H1 (cell line): ENCODE results near the gene MADD. TPM values are rescaled to one million over a fixed set of nuclear protein-coding genes. Genes with fewer than 3 reads are reported as not detected.
A peak's percentile ranks its signal among the peaks of the same experiment; 100 is the strongest.

Experiments
- CTCF ChIA-PET: fragments of 300-600 bp; sonication (Branson Sonifier 250); formaldehyde crosslinking; loops from one replicate; lab custom pipeline; 2021; ENCODE audit not compliant: partially characterized antibody; lab: Charles Lee
- POLR2A ChIA-PET: fragments of 300-600 bp; sonication (Branson Sonifier 250); formaldehyde crosslinking; loops from one replicate; lab custom pipeline; 2021; ENCODE audit warnings: inconsistent platforms; ENCODE audit not compliant: partially characterized antibody; lab: Charles Lee
- DNase-seq, 2 experiments: peaks; one replicate each; pipeline versions ENCODE4 v3.0.0 to v3.0.0-alpha.2; 2010 to 2022; ENCODE audit warnings: low spot score in 2 of 2, low read depth in 1 of 2, mixed read lengths in 1 of 2
- FAIRE-seq: peaks from 2 replicates; lab custom pipeline; 2011; peaks lifted over from hg19 to GRCh38; lab: Jason Lieb, UNC
- H2AFZ ChIP-seq: 2 replicates; pipeline ENCODE4 v1.8.1; 2012; ENCODE audit warnings: low read length, inconsistent platforms
- H2AK5ac ChIP-seq: 2 replicates; pipeline ENCODE4 v1.6.1; 2013; ENCODE audit warnings: low read depth, low read length
- H2BK120ac ChIP-seq: replicated peaks from 2 replicates; pipeline ENCODE3; 2013; ENCODE audit warnings: low read depth, low read length, inconsistent platforms
- H2BK12ac ChIP-seq: 2 replicates; pipeline ENCODE4 v1.6.1; 2013; ENCODE audit warnings: low read depth, low read length
- H2BK15ac ChIP-seq: 2 replicates; pipeline ENCODE4 v1.6.1; 2013; ENCODE audit warnings: low read length
- H2BK20ac ChIP-seq: 2 replicates; pipeline ENCODE4 v1.6.1; 2013; ENCODE audit warnings: low read length
- H2BK5ac ChIP-seq: 2 replicates; pipeline ENCODE4 v1.6.1; 2013; ENCODE audit warnings: low read depth, low read length
- H3K14ac ChIP-seq: 2 replicates; pipeline ENCODE4 v1.6.1; 2013; ENCODE audit warnings: inconsistent platforms; ENCODE audit not compliant: insufficient read length
- H3K18ac ChIP-seq: 2 replicates; pipeline ENCODE4 v1.6.1; 2013; ENCODE audit warnings: low read length; ENCODE audit errors: extremely low read depth
- H3K23ac ChIP-seq: 2 replicates; pipeline ENCODE4 v1.6.1; 2013; ENCODE audit warnings: inconsistent platforms; ENCODE audit not compliant: insufficient read length
- H3K23me2 ChIP-seq: 2 replicates; pipeline ENCODE4 v1.6.1; 2013; ENCODE audit warnings: low read depth, low read length
- H3K27ac ChIP-seq: 2 replicates; pipeline ENCODE4 v1.6.1; 2011; ENCODE audit warnings: low read depth, low read length, inconsistent platforms
- H3K27me3 ChIP-seq, 4 experiments: replicated peaks in 1 of 4; 1 replicate in 1 of 4; 2 replicates in 3 of 4; pipeline versions ENCODE4 v1.6.1 to v1.8.1; 2011 to 2013; ENCODE audit warnings: low read length in 3 of 4, mild to moderate bottlenecking in 3 of 4, inconsistent platforms in 2 of 4, mixed read lengths in 2 of 4, moderate library complexity in 1 of 4; ENCODE audit not compliant: control insufficient read depth in 3 of 4, insufficient read depth in 3 of 4; ENCODE audit errors: extremely low read depth in 1 of 4
- H3K36me3 ChIP-seq, 4 experiments: 2 replicates each; pipeline versions ENCODE4 v1.6.1 to v1.8.1; 2011 to 2013; ENCODE audit warnings: mild to moderate bottlenecking in 4 of 4, low read length in 3 of 4, moderate library complexity in 2 of 4, control low read depth in 1 of 4, inconsistent platforms in 1 of 4; ENCODE audit not compliant: insufficient read depth in 4 of 4, control insufficient read depth in 2 of 4
- H3K4ac ChIP-seq: replicated peaks from 2 replicates; pipeline ENCODE3; 2013; ENCODE audit warnings: low read length, low read depth, mixed read lengths, inconsistent platforms; ENCODE audit not compliant: insufficient read length
- H3K4me1 ChIP-seq, 4 experiments: replicated peaks in 1 of 4; 1 replicate in 1 of 4; 2 replicates in 3 of 4; pipeline versions ENCODE4 v1.6.1 to v1.8.1; 2011 to 2013; ENCODE audit warnings: low read length in 3 of 4, inconsistent platforms in 2 of 4, mixed read lengths in 1 of 4; ENCODE audit not compliant: insufficient read depth in 4 of 4, control insufficient read depth in 3 of 4
- H3K4me2 ChIP-seq, 2 experiments: 2 replicates each; pipeline versions ENCODE4 v1.6.1 to v1.8.1; 2011 to 2013; ENCODE audit warnings: low read depth in 2 of 2, low read length in 2 of 2, control low read depth in 1 of 2, inconsistent platforms in 1 of 2, mild to moderate bottlenecking in 1 of 2; ENCODE audit not compliant: insufficient read depth in 1 of 2
- H3K4me3 ChIP-seq, 4 experiments: fragments of 200-600, 300-600 bp in 1 of 4; sonication (generic), shearing (Covaris generic), sonication (Bioruptor Twin) in 1 of 4; 2 replicates each; pipeline versions ENCODE4 v1.5.1 to v1.8.1; 2011 to 2016; ENCODE audit warnings: low read length in 4 of 4, low read depth in 3 of 4, control low read depth in 2 of 4, inconsistent platforms in 2 of 4, mild to moderate bottlenecking in 2 of 4, mixed read lengths in 1 of 4, moderate library complexity in 1 of 4; ENCODE audit not compliant: insufficient read depth in 2 of 4; ENCODE audit errors: extremely low read depth in 1 of 4
- H3K56ac ChIP-seq: replicated peaks from 2 replicates; pipeline ENCODE3; 2013; ENCODE audit warnings: low read depth, mild to moderate bottlenecking, mixed read lengths, low read length, inconsistent platforms; ENCODE audit not compliant: insufficient read length
- H3K79me1 ChIP-seq: 2 replicates; pipeline ENCODE4 v1.6.1; 2013; ENCODE audit warnings: low read depth, low read length, control low read depth
- H3K79me2 ChIP-seq, 2 experiments: 2 replicates each; pipeline versions ENCODE4 v1.6.1 to v1.8.1; 2012 to 2013; ENCODE audit warnings: low read length in 2 of 2, mild to moderate bottlenecking in 2 of 2, inconsistent platforms in 1 of 2; ENCODE audit not compliant: insufficient read depth in 2 of 2, control insufficient read depth in 1 of 2
- H3K9ac ChIP-seq, 4 experiments: replicated peaks in 1 of 4; 1 replicate in 1 of 4; 2 replicates in 3 of 4; pipeline versions ENCODE4 v1.6.1 to v1.8.1; 2011 to 2013; ENCODE audit warnings: low read depth in 3 of 4, low read length in 3 of 4, control low read depth in 2 of 4, mild to moderate bottlenecking in 2 of 4, moderate library complexity in 2 of 4, inconsistent platforms in 1 of 4; ENCODE audit errors: extremely low read depth in 1 of 4
- H3K9me3 ChIP-seq, 2 experiments: 2 replicates each; pipeline versions ENCODE4 v1.6.1 to v1.8.1; 2012 to 2013; ENCODE audit warnings: mild to moderate bottlenecking in 2 of 2, moderate library complexity in 2 of 2, control low read depth in 1 of 2, inconsistent platforms in 1 of 2, low read depth in 1 of 2, low read length in 1 of 2, mixed read lengths in 1 of 2; ENCODE audit not compliant: insufficient read depth in 2 of 2
- H4K20me1 ChIP-seq, 2 experiments: replicated peaks in 1 of 2; 2 replicates each; pipeline versions ENCODE3 to v1.8.1; 2011 to 2013; ENCODE audit warnings: inconsistent platforms in 2 of 2, low read length in 2 of 2, mild to moderate bottlenecking in 1 of 2; ENCODE audit not compliant: insufficient read depth in 2 of 2, control insufficient read depth in 1 of 2
- H4K5ac ChIP-seq: 2 replicates; pipeline ENCODE4 v1.6.1; 2013; ENCODE audit warnings: low read length, low read depth, mixed read lengths, inconsistent platforms; ENCODE audit not compliant: insufficient read length
- H4K8ac ChIP-seq: 2 replicates; pipeline ENCODE4 v1.8.0; 2013; ENCODE audit warnings: mild to moderate bottlenecking, moderate library complexity, low read length, inconsistent platforms; ENCODE audit not compliant: insufficient read depth; ENCODE audit errors: extremely low read depth
- H4K91ac ChIP-seq: replicated peaks from 2 replicates; pipeline ENCODE3; 2013; ENCODE audit warnings: low read length, mixed read lengths, inconsistent platforms; ENCODE audit not compliant: insufficient read length
- ATF2 ChIP-seq: IDR thresholded peaks from 2 replicates; pipeline ENCODE4 v1.6.1; 2012; ENCODE audit warnings: low read length, inconsistent platforms
- CEBPB ChIP-seq: IDR thresholded peaks from 2 replicates; pipeline ENCODE4 v1.6.1; 2012; ENCODE audit warnings: low read depth, low read length
- RAD21 ChIP-seq, 2 experiments: IDR thresholded peaks in 1 of 2; conservative IDR thresholded peaks in 1 of 2; 2 replicates each; pipeline ENCODE4 v1.6.1; 2011; ENCODE audit warnings: low read depth in 2 of 2, low read length in 2 of 2, improper control_type of control experiment in 1 of 2, inconsistent platforms in 1 of 2, mild to moderate bottlenecking in 1 of 2, moderate library complexity in 1 of 2
- RNF2 ChIP-seq: fragments of 200-900, 300-1000 bp; sonication (generic); IDR thresholded peaks from 2 replicates; pipeline ENCODE4 v1.7.1; 2016; ENCODE audit warnings: borderline replicate concordance, low read depth, mild to moderate bottlenecking, antibody characterized with exemption, low read length; ENCODE audit not compliant: poor library complexity, severe bottlenecking; ENCODE audit errors: missing control alignments
- SIN3A ChIP-seq, 2 experiments: IDR thresholded peaks in 1 of 2; conservative IDR thresholded peaks in 1 of 2; 2 replicates each; pipeline ENCODE4 v1.6.1; 2011 to 2012; ENCODE audit warnings: low read length in 2 of 2, improper control_type of control experiment in 1 of 2, low read depth in 1 of 2, mild to moderate bottlenecking in 1 of 2
- YY1 ChIP-seq: IDR thresholded peaks from 2 replicates; pipeline ENCODE4 v1.6.1; 2011; ENCODE audit warnings: low read depth, mild to moderate bottlenecking, low read length
- WGBS, 2 experiments: shearing (Covaris generic) in 1 of 2; methylation state at CpG; one replicate each; pipeline versions ENCODE4 v1.1.6 to v1.1.7; 2013 to 2015; ENCODE audit warnings: low lambda C conversion rate in 2 of 2, mixed read lengths in 2 of 2, inconsistent platforms in 1 of 2, low coverage in 1 of 2, missing lambda C conversion rate in 1 of 2; ENCODE audit not compliant: insufficient replicate concordance in 2 of 2, insufficient coverage in 1 of 2, insufficient read length in 1 of 2; ENCODE audit errors: extremely low coverage in 1 of 2, missing lambda C conversion rate in 1 of 2; 5-methylcytosine and 5-hydroxymethylcytosine counted together
- polyA plus RNA-seq, 7 experiments: library from polyadenylated mRNA; depleted of rRNA in 3 of 7; stranded (reverse) in 5 of 7; unstranded in 2 of 7; fragments of >200 nt in 5 of 7; fragments of 200-250 nt in 2 of 7; gene quantifications; 1 replicate in 5 of 7; 2 replicates in 1 of 7; 4 replicates in 1 of 7; pipeline versions ENCODE4 v1.2.1 to v1.2.3, GENCODE V29; 2011 to 2013; ENCODE audit warnings: missing spikeins in 2 of 7, mixed read lengths in 2 of 7
- total RNA-seq: library from RNA; stranded (reverse); fragmentation: NEBNext Ultra II Directional; extraction: Animal tissue kit (Norgen Biotek cat#: 25700); gene quantifications from 2 replicates; pipeline ENCODE4 v1.2.1, GENCODE V29; 2021

Gene MADD
- total and polyA plus RNA-seq, 2 of the 8 experiments (the other 6 are each of a cell fraction or from before 2014, with no cell fraction given), result 32.5 to 45.4 TPM

- Histone ChIP-seq H3K4me3 (no peak overlapping the region), H2BK20ac (no peak overlapping the region), H3K9me3 (no peaks in the 10 kb centered on the region), H4K20me1 (no peaks in the 10 kb centered on the region), H2BK5ac (no peak overlapping the region), H3K56ac (no peak overlapping the region), H3K4me2 (no peak overlapping the region), H3K14ac (no peak overlapping the region), H3K18ac (no peak overlapping the region), H4K8ac (peak overlapping the region; percentile 37; the same call in 1 of the 2 replicates), H3K36me3 (no peaks in the 10 kb centered on the region), H2AFZ (no peak overlapping the region), H3K4me1 (peaks cover 0 to 12% (median 5%) of the 10 kb centered on the region in 4 experiments; a peak in 6 of 7 replicates), H2BK15ac (no peak overlapping the region), H3K23me2 (no peaks in the 10 kb centered on the region), H3K79me2 (no peaks in the 10 kb centered on the region), H3K23ac (no peak overlapping the region), H3K4ac (no peak overlapping the region), H3K9ac (no peak overlapping the region), H3K27ac (no peak overlapping the region), H2AK5ac (no peak overlapping the region), H2BK120ac (no peak overlapping the region), H4K5ac (no peak overlapping the region), H3K27me3 (no peaks in the 10 kb centered on the region), H4K91ac (no peak overlapping the region), H3K79me1 (no peaks in the 10 kb centered on the region; the same call in 1 of the 2 replicates), H2BK12ac (no peak overlapping the region)
- no peak for TF ChIP-seq YY1
- no peak for TF ChIP-seq RNF2
- no peak for TF ChIP-seq SIN3A (conservative IDR thresholded peaks at IDR 0.05 in 1 of 2, IDR thresholded peaks at IDR 0.05 in 1 of 2; ENCODE audit: low read depth in 1 of 2, low read length in 2 of 2)
- no peak for TF ChIP-seq ATF2
- TF ChIP-seq RAD21 (IDR thresholded peaks at IDR 0.05 in 1 of 2, conservative IDR thresholded peaks at IDR 0.05 in 1 of 2; ENCODE audit: low read depth in 2 of 2, low read length in 2 of 2), result no peak
- TF ChIP-seq CEBPB, result no peak
- POLR2A ChIA-PET, result interaction anchor here (0.5 kb wide), 1 partner anchor 809 kb away, joined by 3 read pairs; no protein-coding TSS in a partner anchor
- WGBS, 2 experiments, result 90% methylated on average over 5 of the region's 5 CpGs; no CpG with 5 or more reads in 1 of the 2 experiments
- DNase-seq (no peak), FAIRE-seq (no peak)
- CTCF ChIA-PET, result interaction anchor here (0.9 to 5.9 kb wide), 7 partner anchors 7 to 167 kb away, joined by 3 to 35 read pairs (median 6); partner anchors contain the start of gene NR1H3
Measured at GRCh38 chr11:47347137-47347536, 77.2 kb downstream of the MADD start.
